ENCODE data around the gene ITGA2B.
"Not testable (repeated sequence)": the region's sequence is repeated elsewhere in the genome, so short reads cannot be mapped to it uniquely, and the experiment has no call there.

ITGA2B gene

DNA sequence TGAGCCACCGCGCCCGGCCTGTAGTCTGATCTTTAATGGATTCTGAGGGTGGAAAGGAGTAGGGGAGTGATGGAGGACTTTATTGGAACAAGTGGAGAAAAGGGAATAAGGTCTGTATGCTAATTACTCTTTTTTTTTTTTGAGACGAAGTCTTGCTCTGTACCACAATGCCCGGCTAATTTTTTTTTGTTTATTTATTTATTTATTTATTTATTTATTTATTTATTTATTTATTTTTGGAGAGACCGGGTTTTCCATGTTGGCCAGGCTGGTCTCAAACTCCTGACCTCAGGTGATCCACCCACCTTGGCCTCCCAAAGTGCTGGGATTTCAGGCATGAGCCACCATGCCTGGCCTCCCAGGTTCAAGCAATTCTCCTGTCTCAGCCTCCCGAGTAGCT, 59.9 kb downstream of the ITGA2B start:
- not testable (repeated sequence) for DNase-seq

DNA sequence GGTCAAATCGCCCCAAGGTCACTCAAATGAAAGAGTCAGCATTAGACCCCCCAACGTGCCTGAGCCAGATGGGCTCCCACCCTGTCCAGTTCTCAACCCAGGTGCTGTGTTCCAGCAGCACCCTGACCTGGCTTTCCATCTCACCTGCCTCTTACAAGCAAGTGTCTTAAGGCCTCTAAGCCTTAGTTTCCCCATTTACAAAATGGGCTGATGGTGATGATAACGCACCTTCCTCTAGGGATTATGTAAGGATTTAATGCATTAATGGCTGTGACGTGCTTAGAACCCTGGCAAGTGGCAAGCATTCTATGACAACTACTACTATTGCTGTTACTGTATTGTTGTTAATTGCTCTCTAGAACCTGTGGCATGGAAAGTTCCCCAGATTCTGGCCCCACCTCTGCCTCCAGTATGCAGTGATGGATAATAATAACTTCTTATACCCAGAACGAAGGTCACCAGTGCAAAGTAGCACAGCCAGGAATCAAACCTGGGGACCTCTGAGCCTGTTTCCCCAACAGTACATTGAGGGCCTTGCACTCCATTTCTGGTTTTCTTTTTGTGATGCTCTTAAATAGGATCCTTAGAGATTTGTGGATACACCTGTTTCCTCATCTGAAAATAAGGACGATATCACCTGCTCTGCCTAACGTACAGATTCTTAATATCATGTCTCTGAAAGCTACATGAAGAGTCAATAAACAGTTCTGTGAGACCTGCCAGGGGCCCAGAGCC, 61.6 kb downstream of the ITGA2B start:
- DNase-seq = no peak

DNA sequence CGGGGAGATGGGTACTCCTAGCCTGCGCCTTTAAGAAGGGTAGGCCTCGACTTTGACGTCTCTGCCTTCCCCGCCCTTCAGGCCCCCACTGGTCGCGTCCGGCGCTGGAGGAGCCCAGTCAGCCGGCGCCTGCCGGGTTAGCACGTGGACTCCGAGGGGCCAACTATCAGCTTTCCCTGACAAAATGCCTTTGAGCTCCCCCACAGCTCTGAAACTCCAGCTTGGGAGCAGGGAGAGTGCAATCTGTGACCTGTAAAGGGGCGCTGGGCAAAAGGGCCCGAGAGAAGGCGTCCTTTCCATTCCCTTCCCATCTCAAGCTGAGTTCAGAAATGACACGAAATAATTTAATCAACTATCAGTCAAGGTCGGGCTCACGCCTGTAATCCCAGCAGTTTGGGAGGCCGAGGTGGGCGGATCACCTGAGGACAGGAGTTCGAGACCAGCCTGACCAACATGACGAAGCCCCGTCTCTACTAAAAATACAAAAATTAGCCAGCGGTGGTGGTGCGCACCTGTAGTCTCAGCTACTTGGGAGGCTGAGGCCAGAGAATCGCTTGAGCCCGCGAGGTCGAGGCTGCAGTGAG, 62.5 kb downstream of the ITGA2B start:
- DNase-seq = peak; percentile 89

DNA sequence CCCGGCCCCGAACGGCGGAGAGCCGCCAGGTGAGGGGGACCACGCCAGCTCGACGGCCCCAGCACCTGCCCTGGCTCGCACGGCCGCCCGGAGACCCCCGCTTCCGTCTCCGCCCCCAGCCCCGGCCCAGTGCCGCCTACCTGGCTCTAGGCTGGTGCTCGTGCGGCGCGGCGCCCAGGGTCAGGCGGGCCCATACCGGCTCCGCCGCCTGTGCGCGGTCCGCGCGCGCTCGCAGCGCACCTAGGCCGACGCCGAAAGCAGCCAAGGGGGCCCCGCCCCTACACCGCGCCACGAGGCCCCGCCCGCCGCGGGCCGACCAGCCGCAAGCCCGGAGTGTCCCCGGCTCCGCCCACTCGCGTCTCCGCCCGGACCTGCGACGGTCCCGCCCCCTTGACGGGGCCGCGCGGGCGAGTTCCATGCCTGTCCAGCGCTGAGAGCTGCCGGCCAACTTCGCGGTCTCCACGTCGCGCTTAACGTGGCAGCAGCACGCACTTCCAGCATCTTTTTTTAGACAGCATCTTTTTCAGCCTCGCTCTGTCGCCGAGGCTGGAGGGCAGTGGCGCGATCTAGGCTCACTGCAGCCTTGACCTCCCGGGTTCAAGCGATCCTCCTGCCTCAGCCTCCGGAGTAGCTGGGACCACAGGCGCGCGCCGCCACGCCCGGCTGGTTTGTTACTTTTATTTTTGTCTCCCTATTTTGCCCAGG, 64.7 kb downstream of the ITGA2B start, which contains the start of gene SLC25A39:
Gene SLC25A39 (minus strand): TSS at position 253 of the 705 bp plus-strand sequence. CDS start 1,261 bp downstream, outside the sequence.
- DNase-seq = peak; percentile 70

DNA sequence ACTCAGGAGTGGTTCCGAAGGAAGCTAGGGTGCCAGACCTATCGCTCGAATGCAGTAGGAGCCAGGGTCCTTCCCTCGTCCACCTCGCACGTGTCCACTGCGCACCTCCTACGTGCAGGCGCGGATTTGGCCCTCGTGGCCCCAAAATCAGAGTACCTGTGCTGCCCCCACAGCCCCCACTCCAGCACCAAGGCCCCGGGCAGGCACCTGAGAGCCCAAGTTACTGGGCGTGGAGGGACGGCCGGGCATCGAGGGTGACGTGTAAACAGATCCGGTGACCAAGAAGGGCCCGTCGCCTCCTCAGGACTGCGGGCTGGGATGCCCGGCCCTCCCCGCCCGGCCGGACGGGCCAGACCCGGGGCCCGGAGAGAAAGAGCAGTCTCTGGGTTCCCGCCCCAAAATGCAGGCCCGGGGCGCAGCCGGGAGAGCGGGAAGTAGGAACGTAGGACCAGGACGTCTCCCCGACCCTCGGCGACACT, 65.3 kb downstream of the ITGA2B start:
- no peak for DNase-seq

DNA sequence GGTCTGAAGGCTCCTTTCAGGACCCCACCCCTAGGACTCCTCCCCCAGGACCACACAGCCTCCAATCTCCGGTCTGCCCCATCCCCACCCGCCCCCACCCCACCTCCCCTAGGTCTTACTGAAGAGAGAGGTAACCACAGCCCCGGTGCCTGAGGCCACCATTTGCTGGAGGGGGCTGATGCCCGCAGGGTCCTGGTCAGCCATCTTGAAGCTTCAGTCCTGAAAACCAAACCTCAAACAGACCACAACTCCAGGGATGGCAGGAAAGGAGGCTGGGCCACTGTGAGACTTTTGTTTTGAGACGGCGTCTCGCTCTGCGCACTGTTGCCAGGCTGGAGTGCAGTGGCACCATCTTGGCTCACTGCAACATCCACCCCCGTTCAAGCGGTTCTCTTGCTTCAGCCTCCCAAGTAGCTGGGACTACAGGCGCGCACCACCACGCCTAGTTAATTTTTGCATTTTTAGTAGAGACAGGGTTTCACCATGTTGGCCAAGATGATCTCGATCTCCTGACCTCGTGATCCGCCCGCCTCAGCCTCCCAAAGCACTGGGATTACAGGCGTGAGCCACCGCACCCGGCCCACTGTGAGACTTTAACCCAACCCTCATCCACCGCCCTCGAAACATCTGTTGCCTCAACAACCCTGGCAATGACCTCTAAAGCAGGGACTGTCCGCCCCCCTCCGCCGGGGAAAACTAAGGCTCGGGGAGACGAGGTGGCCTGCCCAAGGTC, 65.9 kb downstream of the ITGA2B start:
- no peak for DNase-seq

DNA sequence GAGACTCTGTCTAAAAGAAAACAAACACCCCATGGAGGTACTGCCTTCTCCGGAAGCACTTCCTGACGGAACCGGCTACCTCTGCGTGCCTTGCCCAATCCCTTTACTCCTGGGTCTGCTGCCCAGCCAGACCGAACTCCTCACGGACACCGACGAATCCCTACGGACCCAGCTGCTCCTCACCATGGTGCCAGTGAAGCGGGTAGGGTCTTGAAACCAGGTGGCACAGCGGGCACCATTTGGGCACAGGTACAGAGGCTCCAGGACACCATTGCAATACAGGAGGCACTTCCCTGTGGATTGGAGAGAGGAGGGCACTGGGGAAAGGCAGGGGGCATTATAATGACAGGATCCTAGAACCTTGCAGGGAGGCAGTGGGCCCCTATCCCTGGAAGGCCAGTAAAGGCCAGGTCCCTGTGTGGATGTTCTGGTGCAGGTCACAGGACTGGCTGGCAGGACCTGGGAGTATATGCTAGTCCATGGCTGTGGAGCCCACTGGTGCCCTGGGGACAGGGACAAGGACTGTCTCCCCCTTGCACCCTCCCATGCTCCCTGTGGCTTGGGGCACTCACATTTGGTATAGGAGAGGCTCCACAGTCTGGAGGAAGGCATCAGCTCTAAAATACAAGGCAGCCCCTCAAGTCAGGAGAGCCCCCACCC, 67.1 kb downstream of the ITGA2B start:
- no peak for DNase-seq

Data from NCI-H446 treated with DMSO at 0.1 percent for 48 hours (cell line).